CD4-positive, alpha-beta T cell treated with Interleukin-4 for 1 hour (primary cell): ENCODE results near the gene WNT6.
A peak's percentile ranks its signal among the peaks of the same experiment; 100 is the strongest.

Experiments used
- DNase-seq, 2 donors: peaks; one replicate each; pipeline ENCODE4 v3.0.0-alpha.2; 2020 to 2022

Gene WNT6

DNA sequence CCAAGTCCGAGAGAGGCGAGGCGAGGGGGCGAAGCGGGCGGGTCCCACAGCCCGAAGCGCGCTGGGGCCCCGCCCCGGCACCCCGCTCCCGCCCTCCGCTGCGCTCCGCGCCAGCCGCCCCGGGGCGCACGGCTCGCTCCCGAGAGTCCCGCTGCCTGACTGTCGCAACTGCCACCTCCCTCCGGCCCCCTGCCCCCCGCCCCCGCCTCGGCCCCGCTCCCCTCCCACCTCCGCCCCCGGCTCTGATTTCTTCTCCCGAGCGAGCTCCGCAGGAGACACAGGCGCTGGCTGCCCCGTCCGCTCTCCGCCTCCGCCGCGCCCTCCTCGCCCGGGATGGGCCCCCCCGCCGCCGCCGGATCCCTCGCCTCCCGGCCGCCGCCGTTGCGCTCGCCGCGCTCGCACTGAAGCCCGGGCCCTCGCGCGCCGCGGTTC, at the start of gene WNT6:
TSS of gene WNT6 (plus strand) at position 250 of the 432 bp plus-strand sequence. CDS start 233 bp downstream, outside the sequence.
- peak in 1 of 2 donors; percentile 7 for DNase-seq

DNA sequence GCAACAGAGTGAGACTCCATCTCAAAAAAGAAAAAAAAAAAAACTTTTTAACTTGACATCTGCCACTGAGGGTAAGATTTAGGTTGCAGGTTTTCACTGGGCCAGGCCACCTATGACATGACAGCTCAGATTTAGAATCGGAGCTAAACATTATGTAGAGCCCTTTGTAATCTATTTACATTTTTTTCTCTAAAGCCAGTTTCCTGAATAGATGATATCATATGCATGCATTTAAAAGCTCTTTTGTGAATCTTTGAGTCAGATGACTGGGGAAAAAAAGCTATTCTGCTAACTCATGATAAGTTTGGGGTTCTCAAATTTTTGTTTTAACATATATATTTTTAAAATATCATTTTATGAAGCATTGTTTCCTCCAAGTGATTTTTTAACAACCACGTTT, 49.3 kb upstream of the WNT6 start:
- no peak for DNase-seq

DNA sequence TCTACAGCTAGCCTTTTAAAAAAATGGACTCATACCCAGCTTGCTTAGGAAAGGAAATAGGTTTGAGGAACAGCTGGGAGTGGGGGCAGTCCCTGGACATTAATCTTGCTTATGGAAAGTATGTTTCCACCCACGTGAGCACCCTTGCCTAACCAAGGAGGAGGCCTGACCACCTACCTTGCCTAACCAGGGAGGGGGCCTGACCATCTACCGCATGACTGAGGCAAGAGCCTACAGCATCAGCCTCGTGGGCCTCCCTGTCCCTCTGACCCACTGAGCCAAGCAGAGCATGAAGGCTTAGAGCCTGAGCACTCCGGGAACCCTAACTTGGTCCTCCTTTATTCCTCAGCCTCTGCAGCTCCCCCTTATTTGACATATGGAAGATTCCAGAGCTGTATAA, 48.2 kb upstream of the WNT6 start:
- no peak for DNase-seq

DNA sequence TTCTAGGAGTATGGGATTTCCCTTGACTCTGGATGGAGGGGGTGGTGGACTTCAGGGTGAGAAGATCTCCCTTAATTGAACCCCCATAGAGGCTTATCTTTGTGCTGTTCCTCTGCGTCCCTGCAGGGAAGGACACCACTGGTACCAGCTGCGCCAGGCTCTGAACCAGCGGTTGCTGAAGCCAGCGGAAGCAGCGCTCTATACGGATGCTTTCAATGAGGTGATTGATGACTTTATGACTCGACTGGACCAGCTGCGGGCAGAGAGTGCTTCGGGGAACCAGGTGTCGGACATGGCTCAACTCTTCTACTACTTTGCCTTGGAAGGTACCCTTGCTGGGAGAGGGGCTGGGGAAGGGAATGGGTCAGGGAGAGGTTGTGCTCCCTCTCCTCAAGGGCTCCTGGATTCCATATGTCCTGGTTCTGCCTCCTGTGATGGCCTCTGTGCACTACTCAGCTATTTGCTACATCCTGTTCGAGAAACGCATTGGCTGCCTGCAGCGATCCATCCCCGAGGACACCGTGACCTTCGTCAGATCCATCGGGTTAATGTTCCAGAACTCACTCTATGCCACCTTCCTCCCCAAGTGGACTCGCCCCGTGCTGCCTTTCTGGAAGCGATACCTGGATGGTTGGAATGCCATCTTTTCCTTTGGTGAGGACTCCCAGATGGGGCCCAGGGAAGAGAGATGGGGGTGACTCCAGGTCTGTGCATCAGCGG, 47.3 kb upstream of the WNT6 start:
- DNase-seq = no peak

DNA sequence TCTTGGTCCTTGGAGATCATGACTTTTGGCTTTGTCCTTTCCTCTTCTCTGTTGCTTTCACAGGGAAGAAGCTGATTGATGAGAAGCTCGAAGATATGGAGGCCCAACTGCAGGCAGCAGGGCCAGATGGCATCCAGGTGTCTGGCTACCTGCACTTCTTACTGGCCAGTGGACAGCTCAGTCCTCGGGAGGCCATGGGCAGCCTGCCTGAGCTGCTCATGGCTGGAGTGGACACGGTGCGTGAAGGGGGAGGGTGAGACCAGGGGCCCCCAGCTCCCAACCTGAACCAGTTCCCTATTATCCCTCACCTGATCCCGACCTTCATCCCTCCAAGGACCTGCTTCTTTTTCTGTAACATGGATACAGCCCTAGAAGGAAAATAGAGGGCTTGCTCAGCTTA, 46.7 kb upstream of the WNT6 start:
- no peak for DNase-seq

DNA sequence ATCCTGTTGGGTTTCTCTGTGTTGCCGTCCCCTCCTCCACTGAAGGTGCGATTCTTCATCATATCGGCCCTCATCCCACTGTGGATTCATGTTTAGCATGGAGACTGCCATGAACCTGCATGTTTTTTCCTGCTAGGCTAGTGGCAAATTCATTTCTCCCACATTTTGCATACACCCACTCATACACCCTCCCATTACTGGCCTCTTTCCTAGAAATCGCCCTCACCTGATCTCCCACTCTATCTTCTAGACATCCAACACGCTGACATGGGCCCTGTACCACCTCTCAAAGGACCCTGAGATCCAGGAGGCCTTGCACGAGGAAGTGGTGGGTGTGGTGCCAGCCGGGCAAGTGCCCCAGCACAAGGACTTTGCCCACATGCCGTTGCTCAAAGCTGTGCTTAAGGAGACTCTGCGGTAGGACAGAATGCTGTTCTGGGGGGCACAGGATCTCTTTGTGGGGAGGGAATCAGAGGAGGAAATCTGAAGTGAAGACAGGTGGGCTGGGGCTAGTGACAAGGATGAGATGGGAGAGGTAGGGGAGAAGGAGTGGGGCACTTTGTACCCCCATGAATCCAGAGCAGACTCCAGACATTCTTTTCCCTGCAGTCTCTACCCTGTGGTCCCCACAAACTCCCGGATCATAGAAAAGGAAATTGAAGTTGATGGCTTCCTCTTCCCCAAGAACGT, 45.7 kb upstream of the WNT6 start:
- no peak for DNase-seq

DNA sequence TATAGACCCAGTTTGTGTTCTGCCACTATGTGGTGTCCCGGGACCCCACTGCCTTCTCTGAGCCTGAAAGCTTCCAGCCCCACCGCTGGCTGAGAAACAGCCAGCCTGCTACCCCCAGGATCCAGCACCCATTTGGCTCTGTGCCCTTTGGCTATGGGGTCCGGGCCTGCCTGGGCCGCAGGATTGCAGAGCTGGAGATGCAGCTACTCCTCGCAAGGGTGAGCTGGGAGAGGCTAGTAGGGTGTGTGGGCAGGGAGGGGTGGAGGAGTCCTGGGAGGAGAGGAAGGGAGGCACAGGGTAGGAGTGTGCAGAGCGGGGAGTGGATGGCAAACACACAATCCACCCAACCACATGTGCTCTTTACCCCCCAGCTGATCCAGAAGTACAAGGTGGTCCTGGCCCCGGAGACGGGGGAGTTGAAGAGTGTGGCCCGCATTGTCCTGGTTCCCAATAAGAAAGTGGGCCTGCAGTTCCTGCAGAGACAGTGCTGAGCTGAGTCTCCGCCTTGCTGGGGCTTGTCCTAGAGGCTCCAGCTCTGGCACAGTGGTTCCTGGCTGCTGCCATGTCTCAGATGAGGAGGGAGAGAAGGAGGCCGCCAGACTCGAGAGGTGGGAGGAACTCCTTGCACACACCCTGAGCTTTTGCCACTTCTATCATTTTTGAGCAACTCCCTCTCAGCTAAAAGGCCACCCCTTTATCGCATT, 44.9 kb upstream of the WNT6 start:
- no peak for DNase-seq

DNA sequence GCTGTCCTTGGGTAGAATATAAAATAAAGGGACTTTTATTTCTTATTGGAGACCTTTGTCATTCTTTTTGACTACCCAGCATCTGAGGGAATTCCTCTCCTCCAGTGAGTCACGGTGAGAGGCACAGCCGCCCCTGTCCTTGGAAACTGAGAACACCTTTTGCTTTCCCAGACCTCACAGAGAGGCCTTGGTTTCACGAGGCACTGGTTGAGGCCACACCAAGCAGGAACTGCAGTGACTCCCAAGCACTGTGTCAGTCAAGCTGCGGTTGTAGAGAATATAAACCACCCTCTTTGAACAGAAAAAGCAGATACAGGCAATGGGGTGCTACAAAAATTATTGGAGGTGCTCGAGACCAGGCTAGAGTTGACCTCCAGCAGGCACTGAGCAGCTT, 44.4 kb upstream of the WNT6 start:
- no peak for DNase-seq

DNA sequence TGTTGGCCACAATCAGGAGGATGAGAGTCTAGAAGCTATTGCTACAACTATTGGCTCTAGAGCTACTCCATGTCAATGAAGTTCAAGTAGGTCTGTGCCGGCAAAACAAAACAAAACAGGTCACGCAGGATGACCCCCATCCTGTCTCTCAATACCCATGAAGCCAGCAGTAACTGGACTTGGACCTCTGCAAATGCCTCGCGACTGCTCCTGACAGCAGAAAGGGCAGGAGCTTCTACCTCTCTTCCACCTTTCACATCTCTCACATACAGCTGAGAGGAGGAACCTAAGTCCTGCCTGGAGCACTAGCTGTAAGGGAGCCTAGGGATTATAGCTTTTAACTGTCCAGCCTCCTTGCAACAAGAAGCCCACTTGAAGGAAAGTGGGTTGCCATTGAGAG, 44.0 kb upstream of the WNT6 start:
- DNase-seq = no peak

DNA sequence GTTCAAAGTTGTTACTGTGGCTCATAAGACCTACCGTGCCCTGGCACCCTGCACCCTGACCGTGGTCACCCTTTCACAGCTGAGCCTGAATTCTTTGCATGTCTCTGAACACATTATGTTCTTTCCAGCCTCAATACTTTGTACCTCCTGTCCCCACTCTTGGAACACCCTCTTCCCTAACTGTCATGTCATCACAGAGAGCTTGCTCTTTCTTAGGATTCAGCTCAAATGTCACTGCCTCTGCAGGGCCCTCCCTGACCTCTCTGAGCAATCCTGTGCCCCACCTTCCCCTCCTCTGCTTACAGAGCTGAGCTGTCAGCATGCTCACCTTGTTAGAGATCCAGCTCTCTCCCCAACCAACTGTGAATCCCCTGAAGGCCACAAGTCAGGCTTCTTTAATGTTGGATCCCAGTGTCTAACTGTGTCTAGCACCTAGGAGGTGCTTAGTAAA, 43.0 kb upstream of the WNT6 start:
- no peak for DNase-seq

DNA sequence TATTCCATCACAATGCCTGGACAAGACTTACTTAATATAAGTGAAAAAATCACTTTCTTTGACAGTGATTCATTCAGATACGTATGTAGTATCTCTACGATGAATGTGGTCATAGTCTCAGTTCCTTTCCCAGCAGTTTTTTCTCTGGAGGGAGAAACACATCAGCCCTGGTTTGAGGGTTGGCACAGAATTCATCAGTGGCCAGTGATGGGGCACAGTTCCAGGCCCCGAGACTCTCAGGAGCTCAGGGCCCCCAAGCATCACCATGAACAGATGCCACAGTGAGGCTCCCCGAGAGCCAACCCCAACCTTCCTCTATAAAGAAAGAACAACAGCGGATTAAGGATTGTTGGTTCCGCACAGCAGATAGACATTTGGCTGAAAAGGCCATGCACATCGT, 40.5 kb upstream of the WNT6 start:
- no peak for DNase-seq

DNA sequence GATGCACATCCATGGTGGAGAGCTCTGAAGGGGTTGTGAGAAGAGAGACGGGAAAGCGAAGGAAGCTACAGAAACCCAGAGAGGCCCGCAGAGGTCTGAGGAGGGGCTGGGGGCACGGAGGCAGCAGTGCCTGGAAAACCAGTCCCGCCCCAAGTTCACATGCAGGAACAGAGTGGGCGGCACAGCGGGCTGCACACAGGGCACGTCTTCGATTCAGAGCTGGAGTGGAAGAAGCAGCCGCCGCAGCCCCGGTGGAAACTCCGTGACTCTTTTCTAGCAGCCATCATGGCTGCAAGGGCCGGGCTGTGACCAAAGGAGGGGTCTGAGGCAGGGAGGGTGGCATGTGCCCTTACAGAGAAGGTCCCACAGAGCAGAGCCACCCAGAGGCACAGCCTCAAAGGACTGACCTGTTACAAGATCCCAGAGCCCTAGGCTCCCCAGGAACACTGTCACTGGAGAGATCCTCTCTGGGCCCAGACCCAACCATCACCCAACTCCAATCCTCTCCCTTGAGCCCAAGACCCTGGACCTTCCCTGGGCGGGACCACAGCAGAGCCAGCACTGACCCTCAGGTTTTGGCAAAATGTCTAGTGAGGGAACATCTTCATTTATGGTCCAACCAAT, 38.7 kb upstream of the WNT6 start:
- DNase-seq = no peak

DNA sequence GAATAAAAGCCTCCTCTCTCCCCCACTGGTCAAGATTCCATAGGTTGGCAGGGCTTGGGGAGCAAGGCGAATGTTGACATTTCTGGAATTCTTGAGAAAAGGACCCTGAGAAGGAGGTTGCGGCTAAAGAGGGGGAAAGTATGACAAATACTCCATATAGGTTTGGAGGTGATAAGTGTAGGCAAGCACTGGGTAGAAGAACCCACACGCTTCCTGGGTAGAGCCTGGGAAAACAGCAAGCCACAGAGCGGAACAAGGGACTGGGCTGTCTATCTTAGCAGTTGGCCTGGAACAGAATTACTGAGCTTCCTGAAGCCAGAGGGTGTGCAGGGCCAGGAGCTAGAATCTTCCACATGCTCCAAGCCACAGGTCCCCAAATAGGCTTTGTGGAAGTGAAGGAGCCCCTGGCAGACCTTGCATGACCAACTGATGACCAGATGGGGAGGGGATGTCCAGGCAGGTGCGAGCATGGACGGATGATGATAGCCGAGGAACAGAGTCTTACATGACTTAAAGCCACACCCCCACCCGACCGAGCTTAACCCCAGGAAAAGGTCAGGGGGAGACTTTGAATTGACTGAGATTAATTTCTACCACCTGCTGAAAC, 37.9 kb upstream of the WNT6 start:
- DNase-seq = no peak

DNA sequence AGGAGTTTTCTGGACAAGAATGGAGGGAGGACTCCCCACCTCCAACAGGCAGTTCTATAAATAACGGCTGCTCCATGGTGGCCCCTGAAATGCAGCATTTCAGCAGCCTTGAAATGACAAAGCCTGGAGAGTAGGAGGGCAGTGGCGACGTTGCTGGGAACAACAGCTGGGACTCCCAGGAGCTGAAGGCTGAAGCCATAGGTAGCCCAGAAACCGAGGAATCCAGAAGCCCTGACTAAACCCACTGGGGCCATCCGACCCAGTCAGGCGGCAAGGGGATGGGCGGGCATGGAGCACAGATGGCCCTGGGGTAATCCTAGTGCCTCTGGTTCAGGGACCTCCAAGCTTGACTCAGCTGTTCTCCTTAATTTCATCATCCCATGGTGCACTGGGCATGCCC, 37.0 kb upstream of the WNT6 start:
- DNase-seq = no peak

DNA sequence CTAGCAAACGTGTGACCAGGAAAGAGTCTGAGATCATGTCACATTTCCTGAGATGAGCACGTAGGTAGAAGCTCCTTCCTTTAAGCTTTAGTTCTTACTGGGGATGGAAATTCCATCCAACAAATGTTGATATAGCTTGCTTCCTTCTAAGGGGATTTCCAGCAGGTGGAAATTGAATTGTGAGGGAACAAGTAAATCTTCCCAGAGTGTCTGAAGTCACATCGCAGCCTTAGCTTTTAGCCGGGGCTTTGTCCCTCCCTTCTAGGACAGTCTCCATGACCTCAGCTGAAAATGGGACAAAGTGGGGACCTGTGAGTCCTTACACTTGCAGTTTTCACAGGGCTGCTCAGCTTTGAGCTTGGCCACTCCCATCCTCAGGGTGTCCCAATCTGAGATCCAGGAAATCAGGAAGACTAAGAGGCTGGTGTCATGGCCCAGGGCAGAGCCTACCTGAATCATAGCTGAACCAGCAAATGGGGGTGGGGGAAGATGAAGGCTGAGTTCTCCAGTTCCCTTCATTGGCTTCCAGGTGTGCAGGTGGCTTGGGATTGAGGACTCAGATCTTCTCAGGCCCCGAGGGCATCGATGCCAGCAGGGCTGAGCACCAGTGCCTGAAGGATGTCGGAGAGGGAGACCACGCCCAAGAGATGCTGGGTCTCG, 36.3 kb upstream of the WNT6 start:
- DNase-seq = no peak

DNA sequence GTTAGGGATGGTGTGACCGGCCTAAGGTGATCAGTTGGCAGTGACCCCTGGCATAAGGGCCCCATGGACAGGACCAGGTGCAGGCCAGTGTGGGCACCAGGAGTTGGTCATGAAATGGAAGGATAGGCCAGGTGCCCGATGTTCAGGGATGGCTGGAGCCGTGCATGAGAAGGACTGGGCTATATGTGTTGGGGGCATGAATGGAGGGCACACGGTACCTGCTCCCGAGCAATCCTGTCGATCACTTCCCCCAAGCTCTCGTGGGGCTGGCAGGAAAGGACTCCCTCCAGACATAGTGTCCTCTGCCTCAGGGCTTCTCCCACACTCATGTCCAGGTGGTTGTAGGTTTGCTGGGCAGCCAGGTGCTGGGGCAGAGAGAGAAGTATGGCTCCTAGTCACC, 35.6 kb upstream of the WNT6 start:
- no peak for DNase-seq

DNA sequence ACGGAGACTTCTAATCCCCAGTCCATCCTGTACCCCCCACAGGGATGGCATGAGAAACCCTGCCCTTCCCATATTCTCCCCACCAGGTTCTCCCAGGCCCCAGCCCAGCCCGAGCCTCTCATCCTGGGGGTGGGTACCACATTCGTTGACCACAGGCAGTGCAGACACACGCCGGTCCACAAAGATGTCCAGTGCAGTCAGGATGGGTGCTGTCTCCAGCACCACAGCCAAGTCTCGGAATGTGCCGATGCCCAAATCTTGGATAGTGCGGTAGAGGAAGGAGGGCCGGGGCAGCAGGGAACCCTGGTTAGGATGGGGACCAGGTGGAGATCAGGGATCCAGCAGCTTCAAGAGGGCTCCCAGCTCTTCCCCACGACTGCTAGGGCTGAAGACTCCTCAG, 32.8 kb upstream of the WNT6 start:
- no peak for DNase-seq

DNA sequence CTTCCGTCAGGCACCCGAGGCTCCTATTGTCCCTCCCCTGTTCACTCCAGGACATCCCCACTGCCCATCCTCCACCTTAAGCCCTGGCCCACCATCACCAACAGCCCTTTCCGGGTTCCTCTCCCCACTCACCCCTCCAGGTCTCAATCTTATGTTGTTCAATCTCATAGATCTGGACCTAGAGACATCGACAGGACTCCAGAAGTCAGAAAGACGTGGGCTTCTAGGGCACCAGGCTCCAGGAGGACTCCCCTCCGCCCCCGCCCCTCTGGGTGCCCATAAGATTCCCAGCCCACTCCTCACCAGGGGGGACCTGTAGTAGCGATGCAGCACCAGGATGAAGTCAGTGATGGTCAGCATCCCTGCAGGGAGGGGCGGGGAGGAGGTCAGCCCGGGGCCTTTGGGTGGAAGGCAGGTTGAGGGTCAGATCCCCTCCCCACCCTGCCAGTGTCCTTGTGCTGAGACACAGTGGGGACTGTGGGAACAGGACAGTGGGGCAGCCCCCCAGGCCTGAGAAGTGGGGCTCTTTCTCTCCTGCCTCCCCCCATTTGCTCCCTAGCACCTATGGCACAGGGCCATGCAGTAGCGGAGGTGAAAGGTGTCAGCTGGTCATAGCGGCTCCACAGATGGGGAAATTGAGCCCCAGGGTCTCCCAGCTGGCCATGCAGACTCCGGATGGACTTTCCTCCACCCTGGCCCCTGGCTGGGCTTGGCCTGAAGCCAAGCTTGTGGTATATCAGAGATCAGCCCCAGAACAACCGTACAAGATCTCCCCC, 31.7 kb upstream of the WNT6 start:
- no peak for DNase-seq

DNA sequence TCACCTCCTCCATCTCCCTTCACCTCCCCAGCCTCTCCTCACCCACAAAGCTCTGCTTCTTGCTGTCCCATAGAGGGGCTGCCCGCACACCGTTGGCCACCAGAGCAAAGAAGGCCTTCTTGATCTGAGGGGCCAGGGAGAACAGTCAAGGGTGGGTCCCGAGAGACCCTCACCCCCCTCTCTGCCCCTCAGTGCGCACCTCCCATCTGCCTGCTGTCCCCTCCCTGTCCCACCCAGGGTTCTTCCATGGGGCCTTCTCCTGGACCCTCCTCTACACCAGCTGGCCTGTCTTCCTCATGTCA, 31.2 kb upstream of the WNT6 start:
- no peak for DNase-seq

DNA sequence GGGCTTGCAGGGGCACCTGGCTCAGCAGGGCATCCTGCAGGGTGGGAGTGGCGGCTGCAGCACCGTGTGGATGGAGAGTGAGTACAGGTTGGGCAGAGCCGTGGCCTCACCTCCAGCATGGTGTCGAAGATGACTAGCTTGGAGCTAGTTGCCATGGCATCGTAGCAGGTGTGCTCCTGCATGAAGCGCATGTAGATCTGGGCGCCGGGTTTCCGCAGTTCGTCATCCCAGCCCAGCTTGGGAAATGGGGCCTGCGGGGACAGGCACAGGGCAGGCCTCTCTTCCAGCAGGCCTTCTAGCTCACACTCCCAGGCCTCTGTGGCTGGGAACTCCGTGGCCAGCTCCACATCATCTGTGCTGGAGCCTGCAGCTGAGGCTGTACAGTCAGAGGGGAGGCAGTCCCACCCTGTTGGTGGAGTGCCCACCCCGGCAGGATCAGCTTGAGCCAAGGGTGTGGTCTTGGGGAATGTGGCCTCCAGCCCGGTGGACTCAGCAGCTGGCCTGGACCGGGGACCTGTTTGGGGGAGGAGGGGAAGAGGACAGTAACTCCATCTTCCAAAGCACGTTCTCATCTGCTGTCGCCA, 29.6 kb upstream of the WNT6 start:
- DNase-seq = no peak

DNA sequence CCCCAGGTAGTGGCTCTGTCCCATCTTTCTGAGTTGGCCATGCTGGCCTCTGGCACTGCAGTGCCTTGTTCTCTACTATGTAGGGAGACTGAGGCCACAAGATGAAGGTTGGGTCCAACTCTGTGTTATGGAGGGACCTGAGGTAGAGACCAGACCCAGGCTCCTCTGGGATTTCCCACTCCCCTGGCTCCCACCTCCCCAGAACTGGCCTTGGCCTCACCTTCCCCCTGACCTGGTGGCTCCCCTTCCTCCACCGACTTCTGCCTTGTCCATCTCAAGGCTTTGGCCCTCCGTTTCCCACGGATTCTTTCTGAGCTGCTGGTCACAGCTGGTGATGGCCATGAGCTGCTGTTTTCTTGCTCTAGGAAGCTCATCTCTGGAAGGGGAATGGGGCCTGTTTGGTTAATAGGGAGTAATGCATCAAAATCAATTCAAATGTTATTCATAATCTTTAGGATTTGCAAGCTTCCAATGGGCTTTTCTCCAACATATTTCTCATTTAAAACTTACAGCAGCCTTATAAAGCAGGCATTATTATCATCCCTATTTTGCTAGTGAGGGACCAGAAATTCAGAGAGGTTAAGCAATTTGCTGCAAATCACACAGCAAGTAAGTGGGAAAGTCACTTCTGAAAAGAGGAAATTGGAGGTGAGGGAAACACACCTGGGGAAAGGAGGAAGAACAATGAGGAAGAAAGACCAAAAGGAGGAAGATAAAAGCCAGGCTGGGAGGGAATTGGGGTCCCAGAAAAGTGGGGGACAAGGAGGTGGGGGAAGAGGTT, 28.9 kb upstream of the WNT6 start:
- no peak for DNase-seq
